ENCODE results near the gene ZXDC.

ZXDC gene

GRCh38 chr3:126512026-126512425 is 36.3 kb upstream of the ZXDC start:
- no peak for DNase-seq (ENCODE audit: low read depth, low spot score)

- DNase-seq (ENCODE audit: low read depth, low spot score), result no peak
Measured at GRCh38 chr3:126511291-126511690, 35.6 kb upstream of the ZXDC start.

- no peak for DNase-seq (ENCODE audit: low read depth, low spot score)
Measured at GRCh38 chr3:126510308-126510910, 34.7 kb upstream of the ZXDC start.

- no peak for DNase-seq (ENCODE audit: low read depth, low spot score)
Measured at GRCh38 chr3:126509597-126510307, 34.1 kb upstream of the ZXDC start.

GRCh38 chr3:126508564-126508964 is 32.9 kb upstream of the ZXDC start:
- DNase-seq (ENCODE audit: low read depth, low spot score), result no peak

- no peak for DNase-seq (ENCODE audit: low read depth, low spot score)
Measured at GRCh38 chr3:126507886-126508285, 32.2 kb upstream of the ZXDC start.

- no peak for DNase-seq (ENCODE audit: low read depth, low spot score)
Measured at GRCh38 chr3:126503701-126504100, 28.0 kb upstream of the ZXDC start.

- DNase-seq (ENCODE audit: low read depth, low spot score), result no peak
Measured at GRCh38 chr3:126502656-126503055, 27.0 kb upstream of the ZXDC start.

- no peak for DNase-seq (ENCODE audit: low read depth, low spot score)
Measured at GRCh38 chr3:126501736-126502135, 26.0 kb upstream of the ZXDC start.

- DNase-seq (ENCODE audit: low read depth, low spot score), result no peak
Measured at GRCh38 chr3:126501054-126501453, 25.4 kb upstream of the ZXDC start.

GRCh38 chr3:126500016-126500415 is 24.3 kb upstream of the ZXDC start:
- no peak for DNase-seq (ENCODE audit: low read depth, low spot score)

- no peak for DNase-seq (ENCODE audit: low read depth, low spot score)
Measured at GRCh38 chr3:126499401-126499800, 23.7 kb upstream of the ZXDC start.

- no peak for DNase-seq (ENCODE audit: low read depth, low spot score)
Measured at GRCh38 chr3:126498929-126499328, 23.2 kb upstream of the ZXDC start.

- no peak for DNase-seq (ENCODE audit: low read depth, low spot score)
Measured at GRCh38 chr3:126498461-126498860, 22.8 kb upstream of the ZXDC start.

GRCh38 chr3:126497956-126498355 is 22.3 kb upstream of the ZXDC start:
- DNase-seq (ENCODE audit: low read depth, low spot score), result no peak

- DNase-seq (ENCODE audit: low read depth, low spot score), result no peak
Measured at GRCh38 chr3:126496894-126497850, 21.5 kb upstream of the ZXDC start.

GRCh38 chr3:126495786-126496185 is 20.1 kb upstream of the ZXDC start:
- no peak for DNase-seq (ENCODE audit: low read depth, low spot score)

- DNase-seq (ENCODE audit: low read depth, low spot score), result no peak
Measured at GRCh38 chr3:126494970-126495230, 19.2 kb upstream of the ZXDC start.

- DNase-seq (ENCODE audit: low read depth, low spot score), result no peak
Measured at GRCh38 chr3:126494204-126494969, 18.7 kb upstream of the ZXDC start.

GRCh38 chr3:126493739-126494138 is 18.0 kb upstream of the ZXDC start:
- DNase-seq (ENCODE audit: low read depth, low spot score), result no peak

GRCh38 chr3:126493051-126493450 is 17.4 kb upstream of the ZXDC start:
- DNase-seq (ENCODE audit: low read depth, low spot score), result no peak
